Brain pericyte (primary cell): ENCODE results near the gene PIEZO2.

Experiments used
- DNase-seq: peaks from one replicate; pipeline ENCODE4 v3.0.0-alpha.2; 2012; ENCODE audit warnings: low read depth, low spot score

PIEZO2 gene

GRCh38 chr18:11113046-11113548 is 36.3 kb downstream of the PIEZO2 start:
- DNase-seq, result no peak

GRCh38 chr18:11112286-11112685 is 37.1 kb downstream of the PIEZO2 start:
- no peak for DNase-seq

GRCh38 chr18:11110509-11110908 is 38.9 kb downstream of the PIEZO2 start:
- DNase-seq, result no peak

- DNase-seq, result no peak
Measured at GRCh38 chr18:11108947-11109346, 40.4 kb downstream of the PIEZO2 start.

- DNase-seq, result no peak
Measured at GRCh38 chr18:11106894-11107293, 42.5 kb downstream of the PIEZO2 start.

GRCh38 chr18:11105463-11105862 is 43.9 kb downstream of the PIEZO2 start:
- DNase-seq, result no peak

- DNase-seq, result no peak
Measured at GRCh38 chr18:11104307-11104706, 45.1 kb downstream of the PIEZO2 start.

- DNase-seq, result no peak
Measured at GRCh38 chr18:11096839-11097750, 52.3 kb downstream of the PIEZO2 start.

GRCh38 chr18:11096411-11096810 is 53.0 kb downstream of the PIEZO2 start:
- no peak for DNase-seq

GRCh38 chr18:11095674-11096293 is 53.6 kb downstream of the PIEZO2 start:
- no peak for DNase-seq

GRCh38 chr18:11095211-11095610 is 54.2 kb downstream of the PIEZO2 start:
- DNase-seq, result no peak

GRCh38 chr18:11091746-11092145 is 57.6 kb downstream of the PIEZO2 start:
- no peak for DNase-seq

GRCh38 chr18:11089931-11090715 is 59.2 kb downstream of the PIEZO2 start:
- DNase-seq, result no peak

GRCh38 chr18:11081009-11081532 is 68.3 kb downstream of the PIEZO2 start:
- DNase-seq, result no peak

GRCh38 chr18:11078491-11078890 is 70.9 kb downstream of the PIEZO2 start:
- DNase-seq, result no peak

GRCh38 chr18:11077548-11078187 is 71.7 kb downstream of the PIEZO2 start:
- no peak for DNase-seq

- DNase-seq, result no peak
Measured at GRCh38 chr18:11074889-11075288, 74.5 kb downstream of the PIEZO2 start.

GRCh38 chr18:11073971-11074370 is 75.4 kb downstream of the PIEZO2 start:
- DNase-seq, result no peak

- no peak for DNase-seq
Measured at GRCh38 chr18:11072632-11073031, 76.7 kb downstream of the PIEZO2 start.

GRCh38 chr18:11071300-11071699 is 78.1 kb downstream of the PIEZO2 start:
- no peak for DNase-seq

GRCh38 chr18:11070593-11070992 is 78.8 kb downstream of the PIEZO2 start:
- no peak for DNase-seq
